Lower leg skin (tissue), 3 donors: Measurements from ENCODE around the gene PRELID1.

Experiments used
- CTCF ChIP-seq, 3 donors: fragments of 450-650 bp; IDR thresholded peaks; one replicate each; pipeline ENCODE4 v1.5.1; 2016; ENCODE audit warnings: antibody characterized with exemption in 3 of 3, mild to moderate bottlenecking in 3 of 3, moderate library complexity in 2 of 3
- POLR2A ChIP-seq, 2 donors: fragments of 450-650 bp; IDR thresholded peaks; one replicate each; pipeline ENCODE4 v1.6.1; 2016 to 2017; ENCODE audit warnings: antibody characterized with exemption in 2 of 2, mild to moderate bottlenecking in 1 of 2, moderate library complexity in 1 of 2

- TF ChIP-seq CTCF (IDR thresholded peaks at IDR 0.05) (no peak), POLR2A (IDR thresholded peaks at IDR 0.05) (no peak)
These were observed 32.5 kb downstream of the PRELID1 start for GRCh38 chr5:177336112-177336511.
